Measurements from ENCODE around the gene COL6A2.
"Not testable (repeated sequence)": the region's sequence is repeated elsewhere in the genome, so short reads cannot be mapped to it uniquely, and the experiment has no call there.

The COL6A2 gene

GRCh38 chr21:46158666-46159300 lies 60.9 kb downstream of the COL6A2 start:
- no peak for DNase-seq

GRCh38 chr21:46159390-46159789 lies 61.5 kb downstream of the COL6A2 start:
- DNase-seq: no peak

GRCh38 chr21:46159841-46160656 lies 62.1 kb downstream of the COL6A2 start:
- DNase-seq: no peak

GRCh38 chr21:46160657-46160906 lies 62.7 kb downstream of the COL6A2 start:
- DNase-seq: no peak

GRCh38 chr21:46160907-46161632 lies 63.2 kb downstream of the COL6A2 start:
- no peak for DNase-seq

- DNase-seq: no peak
Observed at GRCh38 chr21:46161633-46162592, 64.0 kb downstream of the COL6A2 start.

GRCh38 chr21:46163380-46163779 lies 65.5 kb downstream of the COL6A2 start:
- DNase-seq: no peak

GRCh38 chr21:46165098-46165497 lies 67.2 kb downstream of the COL6A2 start:
- DNase-seq: no peak

GRCh38 chr21:46168238-46168637 lies 70.3 kb downstream of the COL6A2 start:
- no peak for DNase-seq

- no peak for DNase-seq
Observed at GRCh38 chr21:46168659-46169386, 70.9 kb downstream of the COL6A2 start.

- not testable (repeated sequence) for DNase-seq
Observed at GRCh38 chr21:46170436-46171193, 72.7 kb downstream of the COL6A2 start.

GRCh38 chr21:46171585-46171984 lies 73.7 kb downstream of the COL6A2 start:
- no peak for DNase-seq

- no peak for DNase-seq
Observed at GRCh38 chr21:46171996-46172862, 74.3 kb downstream of the COL6A2 start.

GRCh38 chr21:46172863-46173528 lies 75.1 kb downstream of the COL6A2 start:
- no peak for DNase-seq

GRCh38 chr21:46173573-46173972 lies 75.7 kb downstream of the COL6A2 start:
- no peak for DNase-seq

- not testable (repeated sequence) for DNase-seq
Observed at GRCh38 chr21:46176443-46177129, 78.7 kb downstream of the COL6A2 start.

- DNase-seq: no peak
Observed at GRCh38 chr21:46178961-46179360, 81.0 kb downstream of the COL6A2 start.

Measured in NCI-H2029 treated with DMSO at 0.1 percent for 48 hours (cell line).